ENCODE results near the gene C1orf226. TPM values are rescaled to one million over a fixed set of nuclear protein-coding genes. Genes with fewer than 3 reads are reported as not detected.

Gene C1orf226
- total and polyA plus RNA-seq, 2 donors: 0.14 to 1.1 TPM

- H3K27me3 ChIP-seq (ENCODE audit: control insufficient read depth in 2 of 2, insufficient read depth in 1 of 2, low read length in 1 of 2): no peaks in the 10 kb centered on the region
- 98% methylated on average over 1 of the region's 1 CpG for WGBS
- no peak for DNase-seq (ENCODE audit: low read depth in 6 of 9, low spot score in 9 of 9)
- no peak overlapping the region for H3K27ac ChIP-seq (ENCODE audit: low read depth in 1 of 2, low read length in 1 of 2)
- H3K36me3 ChIP-seq (ENCODE audit: control insufficient read depth in 2 of 2, insufficient read depth in 2 of 2, low read length in 1 of 2): no peaks in the 10 kb centered on the region
- H3K4me3 ChIP-seq (ENCODE audit: low read length in 2 of 2): no peak overlapping the region
- H3K9me3 ChIP-seq (ENCODE audit: control insufficient read depth in 2 of 2, insufficient read depth in 1 of 2, low read length in 1 of 2): no peaks in the 10 kb centered on the region
- peaks cover 0 to 3% of the 10 kb centered on the region in 2 donors for H3K4me1 ChIP-seq (ENCODE audit: control insufficient read depth in 2 of 2, insufficient read depth in 2 of 2, low read length in 2 of 2)
These were observed 11.4 kb upstream of the C1orf226 start for GRCh38 chr1:162370161-162370560.

- 97% methylated on average over 3 of the region's 3 CpGs for whole genome bisulfite sequencing
- peaks cover 0 to 3% of the 10 kb centered on the region in 2 donors for H3K4me1 ChIP-seq (ENCODE audit: control insufficient read depth in 2 of 2, insufficient read depth in 2 of 2, low read length in 2 of 2)
- no peaks in the 10 kb centered on the region for H3K9me3 ChIP-seq (ENCODE audit: control insufficient read depth in 2 of 2, insufficient read depth in 1 of 2, low read length in 1 of 2)
These were observed 10.8 kb upstream of the C1orf226 start for GRCh38 chr1:162370721-162371120.

GRCh38 chr1:162371611-162372010 lies 9.9 kb upstream of the C1orf226 start:
- no peak overlapping the region for H3K27ac ChIP-seq (ENCODE audit: low read depth in 1 of 2, low read length in 1 of 2)
- WGBS: 97% methylated on average over 6 of the region's 6 CpGs
- no peak for DNase-seq (ENCODE audit: low read depth in 6 of 9, low spot score in 9 of 9)
- H3K4me3 ChIP-seq (ENCODE audit: low read length in 2 of 2): no peak overlapping the region
- H3K9me3 ChIP-seq (ENCODE audit: control insufficient read depth in 2 of 2, insufficient read depth in 1 of 2, low read length in 1 of 2): no peaks in the 10 kb centered on the region
- H3K27me3 ChIP-seq (ENCODE audit: control insufficient read depth in 2 of 2, insufficient read depth in 1 of 2, low read length in 1 of 2): no peaks in the 10 kb centered on the region
- H3K36me3 ChIP-seq (ENCODE audit: control insufficient read depth in 2 of 2, insufficient read depth in 2 of 2, low read length in 1 of 2): no peaks in the 10 kb centered on the region
- H3K4me1 ChIP-seq (ENCODE audit: control insufficient read depth in 2 of 2, insufficient read depth in 2 of 2, low read length in 2 of 2): peaks cover 0 to 3% of the 10 kb centered on the region in 2 donors

More at GRCh38 chr1:162370721-162371120, 10.8 kb upstream of the C1orf226 start:
- Histone ChIP-seq H3K27me3 (ENCODE audit: control insufficient read depth in 2 of 2, insufficient read depth in 1 of 2, low read length in 1 of 2) (no peaks in the 10 kb centered on the region), H3K36me3 (ENCODE audit: control insufficient read depth in 2 of 2, insufficient read depth in 2 of 2, low read length in 1 of 2) (no peaks in the 10 kb centered on the region), H3K27ac (ENCODE audit: low read depth in 1 of 2, low read length in 1 of 2) (no peak overlapping the region), H3K4me3 (ENCODE audit: low read length in 2 of 2) (no peak overlapping the region)
- DNase-seq (ENCODE audit: low read depth in 6 of 9, low spot score in 9 of 9): no peak

- no peak overlapping the region for H3K4me3 ChIP-seq (ENCODE audit: low read length in 2 of 2)
- WGBS: 16% methylated on average over 13 of the region's 13 CpGs
- no peaks in the 10 kb centered on the region for H3K9me3 ChIP-seq (ENCODE audit: control insufficient read depth in 2 of 2, insufficient read depth in 1 of 2, low read length in 1 of 2)
- H3K27ac ChIP-seq (ENCODE audit: low read depth in 1 of 2, low read length in 1 of 2): no peak overlapping the region
- H3K4me1 ChIP-seq (ENCODE audit: control insufficient read depth in 2 of 2, insufficient read depth in 2 of 2, low read length in 2 of 2): peaks cover 0 to 3% of the 10 kb centered on the region in 2 donors
- H3K36me3 ChIP-seq (ENCODE audit: control insufficient read depth in 2 of 2, insufficient read depth in 2 of 2, low read length in 1 of 2): no peaks in the 10 kb centered on the region
- no peaks in the 10 kb centered on the region for H3K27me3 ChIP-seq (ENCODE audit: control insufficient read depth in 2 of 2, insufficient read depth in 1 of 2, low read length in 1 of 2)
- no peak for DNase-seq (ENCODE audit: low read depth in 6 of 9, low spot score in 9 of 9)
These were observed 9.1 kb upstream of the C1orf226 start for GRCh38 chr1:162372159-162373071.

- 93% methylated on average over 1 of the region's 1 CpG for WGBS
- DNase-seq (ENCODE audit: low read depth in 6 of 9, low spot score in 9 of 9): no peak
- Histone ChIP-seq H3K4me1 (ENCODE audit: control insufficient read depth in 2 of 2, insufficient read depth in 2 of 2, low read length in 2 of 2) (peaks cover 0 to 3% of the 10 kb centered on the region in 2 donors), H3K36me3 (ENCODE audit: control insufficient read depth in 2 of 2, insufficient read depth in 2 of 2, low read length in 1 of 2) (no peaks in the 10 kb centered on the region), H3K27me3 (ENCODE audit: control insufficient read depth in 2 of 2, insufficient read depth in 1 of 2, low read length in 1 of 2) (no peaks in the 10 kb centered on the region), H3K27ac (ENCODE audit: low read depth in 1 of 2, low read length in 1 of 2) (no peak overlapping the region), H3K4me3 (ENCODE audit: low read length in 2 of 2) (no peak overlapping the region), H3K9me3 (ENCODE audit: control insufficient read depth in 2 of 2, insufficient read depth in 1 of 2, low read length in 1 of 2) (no peaks in the 10 kb centered on the region)
These were observed 8.5 kb upstream of the C1orf226 start for GRCh38 chr1:162373072-162373427.

- no peaks in the 10 kb centered on the region for H3K27me3 ChIP-seq (ENCODE audit: control insufficient read depth in 2 of 2, insufficient read depth in 1 of 2, low read length in 1 of 2)
- H3K36me3 ChIP-seq (ENCODE audit: control insufficient read depth in 2 of 2, insufficient read depth in 2 of 2, low read length in 1 of 2): no peaks in the 10 kb centered on the region
- DNase-seq (ENCODE audit: low read depth in 6 of 9, low spot score in 9 of 9): no peak
- 96% methylated on average over 8 of the region's 8 CpGs for WGBS
- H3K4me1 ChIP-seq (ENCODE audit: control insufficient read depth in 2 of 2, insufficient read depth in 2 of 2, low read length in 2 of 2): peaks cover 0 to 3% of the 10 kb centered on the region in 2 donors
- H3K4me3 ChIP-seq (ENCODE audit: low read length in 2 of 2): no peak overlapping the region
- no peaks in the 10 kb centered on the region for H3K9me3 ChIP-seq (ENCODE audit: control insufficient read depth in 2 of 2, insufficient read depth in 1 of 2, low read length in 1 of 2)
- H3K27ac ChIP-seq (ENCODE audit: low read depth in 1 of 2, low read length in 1 of 2): no peak overlapping the region
These were observed 7.8 kb upstream of the C1orf226 start for GRCh38 chr1:162373541-162374260.

- Histone ChIP-seq H3K9me3 (ENCODE audit: control insufficient read depth in 2 of 2, insufficient read depth in 1 of 2, low read length in 1 of 2) (no peaks in the 10 kb centered on the region), H3K4me1 (ENCODE audit: control insufficient read depth in 2 of 2, insufficient read depth in 2 of 2, low read length in 2 of 2) (peaks cover 0 to 3% of the 10 kb centered on the region in 2 donors), H3K36me3 (ENCODE audit: control insufficient read depth in 2 of 2, insufficient read depth in 2 of 2, low read length in 1 of 2) (no peaks in the 10 kb centered on the region), H3K27me3 (ENCODE audit: control insufficient read depth in 2 of 2, insufficient read depth in 1 of 2, low read length in 1 of 2) (no peaks in the 10 kb centered on the region), H3K27ac (ENCODE audit: low read depth in 1 of 2, low read length in 1 of 2) (no peak overlapping the region), H3K4me3 (ENCODE audit: low read length in 2 of 2) (no peak overlapping the region)
- DNase-seq (ENCODE audit: low read depth in 6 of 9, low spot score in 9 of 9): no peak
- WGBS: 89% methylated on average over 9 of the region's 9 CpGs
These were observed 7.1 kb upstream of the C1orf226 start for GRCh38 chr1:162374406-162374805.

- whole genome bisulfite sequencing: 92% methylated on average over 8 of the region's 8 CpGs
- Histone ChIP-seq H3K36me3 (ENCODE audit: control insufficient read depth in 2 of 2, insufficient read depth in 2 of 2, low read length in 1 of 2) (no peaks in the 10 kb centered on the region), H3K4me3 (ENCODE audit: low read length in 2 of 2) (no peak overlapping the region), H3K27me3 (ENCODE audit: control insufficient read depth in 2 of 2, insufficient read depth in 1 of 2, low read length in 1 of 2) (no peaks in the 10 kb centered on the region), H3K4me1 (ENCODE audit: control insufficient read depth in 2 of 2, insufficient read depth in 2 of 2, low read length in 2 of 2) (peaks cover 0 to 3% of the 10 kb centered on the region in 2 donors), H3K9me3 (ENCODE audit: control insufficient read depth in 2 of 2, insufficient read depth in 1 of 2, low read length in 1 of 2) (no peaks in the 10 kb centered on the region), H3K27ac (ENCODE audit: low read depth in 1 of 2, low read length in 1 of 2) (no peak overlapping the region)
- DNase-seq (ENCODE audit: low read depth in 6 of 9, low spot score in 9 of 9): no peak
These were observed 6.1 kb upstream of the C1orf226 start for GRCh38 chr1:162375463-162375862.

- Histone ChIP-seq H3K4me3 (ENCODE audit: low read length in 2 of 2) (no peak within 1 kb of the TSS), H3K36me3 (ENCODE audit: control insufficient read depth in 2 of 2, insufficient read depth in 2 of 2, low read length in 1 of 2) (no peaks in the 10 kb centered on the region), H3K4me1 (ENCODE audit: control insufficient read depth in 2 of 2, insufficient read depth in 2 of 2, low read length in 2 of 2) (peaks cover 0 to 3% of the 10 kb centered on the region in 2 donors), H3K27ac (ENCODE audit: low read depth in 1 of 2, low read length in 1 of 2) (no peak within 1 kb of the TSS), H3K9me3 (ENCODE audit: control insufficient read depth in 2 of 2, insufficient read depth in 1 of 2, low read length in 1 of 2) (no peaks in the 10 kb centered on the region), H3K27me3 (ENCODE audit: control insufficient read depth in 2 of 2, insufficient read depth in 1 of 2, low read length in 1 of 2) (no peaks in the 10 kb centered on the region)
- WGBS: 97% methylated on average over 5 of the region's 5 CpGs
- no peak for DNase-seq (ENCODE audit: low read depth in 6 of 9, low spot score in 9 of 9)
These were observed 4.8 kb upstream of the C1orf226 start, which contains the start of gene SPATA46 for GRCh38 chr1:162376691-162377090. TSS of gene SPATA46 (minus strand) at chr1:162376854. CDS start at chr1:162376790, 64 bp downstream.

Data from thymus (tissue), 11 donors.